Liver (tissue), 3 donors: Measurements from ENCODE around the gene C20orf173.

Source experiments
- FOXA1 ChIP-seq: IDR thresholded peaks from 2 replicates; pipeline ENCODE4 v1.6.1; 2016; ENCODE audit warnings: antibody characterized with exemption
- YY1 ChIP-seq: IDR thresholded peaks from 2 replicates; pipeline ENCODE4 v1.6.1; 2016; ENCODE audit warnings: antibody characterized with exemption, mild to moderate bottlenecking
- TF ChIP-seq, protein P1 (sequence below): fragments of 150-350 bp; IDR thresholded peaks from 2 replicates; pipeline ENCODE4 v1.5.1; 2017; ENCODE audit warnings: improper control_type of control experiment, low read depth, low read length; ENCODE audit not compliant: missing input control
- TF ChIP-seq, protein P2 (sequence below): IDR thresholded peaks from 2 replicates; pipeline ENCODE4 v1.6.1; 2016; ENCODE audit warnings: antibody characterized with exemption
- TF ChIP-seq, protein P3 (sequence below): IDR thresholded peaks from 2 replicates; pipeline ENCODE4 v1.6.1; 2016; ENCODE audit warnings: antibody characterized with exemption
- TF ChIP-seq, protein P4 (sequence below): IDR thresholded peaks from 2 replicates; pipeline ENCODE4 v1.6.1; 2016; ENCODE audit warnings: antibody characterized with exemption
- donor health status: healthy.
- donor health status: healthy.

DNA sequence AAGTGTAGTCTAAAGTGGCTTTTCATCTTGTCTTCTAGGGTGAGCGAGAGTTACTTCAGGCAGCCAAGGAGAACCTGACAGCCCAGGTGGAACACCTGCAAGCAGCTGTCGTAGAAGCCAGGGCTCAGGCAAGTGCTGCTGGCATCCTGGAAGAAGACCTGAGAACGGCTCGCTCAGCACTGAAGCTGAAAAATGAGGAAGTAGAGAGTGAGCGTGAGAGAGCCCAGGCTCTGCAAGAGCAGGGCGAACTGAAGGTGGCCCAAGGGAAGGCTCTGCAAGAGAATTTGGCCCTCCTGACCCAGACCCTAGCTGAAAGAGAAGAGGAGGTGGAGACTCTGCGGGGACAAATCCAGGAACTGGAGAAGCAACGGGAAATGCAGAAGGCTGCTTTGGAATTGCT lies 27.1 kb downstream of the C20orf173 start:
- TF ChIP-seq, protein P1, sequence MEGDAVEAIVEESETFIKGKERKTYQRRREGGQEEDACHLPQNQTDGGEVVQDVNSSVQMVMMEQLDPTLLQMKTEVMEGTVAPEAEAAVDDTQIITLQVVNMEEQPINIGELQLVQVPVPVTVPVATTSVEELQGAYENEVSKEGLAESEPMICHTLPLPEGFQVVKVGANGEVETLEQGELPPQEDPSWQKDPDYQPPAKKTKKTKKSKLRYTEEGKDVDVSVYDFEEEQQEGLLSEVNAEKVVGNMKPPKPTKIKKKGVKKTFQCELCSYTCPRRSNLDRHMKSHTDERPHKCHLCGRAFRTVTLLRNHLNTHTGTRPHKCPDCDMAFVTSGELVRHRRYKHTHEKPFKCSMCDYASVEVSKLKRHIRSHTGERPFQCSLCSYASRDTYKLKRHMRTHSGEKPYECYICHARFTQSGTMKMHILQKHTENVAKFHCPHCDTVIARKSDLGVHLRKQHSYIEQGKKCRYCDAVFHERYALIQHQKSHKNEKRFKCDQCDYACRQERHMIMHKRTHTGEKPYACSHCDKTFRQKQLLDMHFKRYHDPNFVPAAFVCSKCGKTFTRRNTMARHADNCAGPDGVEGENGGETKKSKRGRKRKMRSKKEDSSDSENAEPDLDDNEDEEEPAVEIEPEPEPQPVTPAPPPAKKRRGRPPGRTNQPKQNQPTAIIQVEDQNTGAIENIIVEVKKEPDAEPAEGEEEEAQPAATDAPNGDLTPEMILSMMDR, result no peak
- TF ChIP-seq, protein P2, sequence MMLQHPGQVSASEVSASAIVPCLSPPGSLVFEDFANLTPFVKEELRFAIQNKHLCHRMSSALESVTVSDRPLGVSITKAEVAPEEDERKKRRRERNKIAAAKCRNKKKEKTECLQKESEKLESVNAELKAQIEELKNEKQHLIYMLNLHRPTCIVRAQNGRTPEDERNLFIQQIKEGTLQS, result no peak
- no peak for TF ChIP-seq YY1
- TF ChIP-seq, protein P3, sequence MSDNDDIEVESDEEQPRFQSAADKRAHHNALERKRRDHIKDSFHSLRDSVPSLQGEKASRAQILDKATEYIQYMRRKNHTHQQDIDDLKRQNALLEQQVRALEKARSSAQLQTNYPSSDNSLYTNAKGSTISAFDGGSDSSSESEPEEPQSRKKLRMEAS, result no peak
- no peak for TF ChIP-seq FOXA1
- TF ChIP-seq, protein P4, sequence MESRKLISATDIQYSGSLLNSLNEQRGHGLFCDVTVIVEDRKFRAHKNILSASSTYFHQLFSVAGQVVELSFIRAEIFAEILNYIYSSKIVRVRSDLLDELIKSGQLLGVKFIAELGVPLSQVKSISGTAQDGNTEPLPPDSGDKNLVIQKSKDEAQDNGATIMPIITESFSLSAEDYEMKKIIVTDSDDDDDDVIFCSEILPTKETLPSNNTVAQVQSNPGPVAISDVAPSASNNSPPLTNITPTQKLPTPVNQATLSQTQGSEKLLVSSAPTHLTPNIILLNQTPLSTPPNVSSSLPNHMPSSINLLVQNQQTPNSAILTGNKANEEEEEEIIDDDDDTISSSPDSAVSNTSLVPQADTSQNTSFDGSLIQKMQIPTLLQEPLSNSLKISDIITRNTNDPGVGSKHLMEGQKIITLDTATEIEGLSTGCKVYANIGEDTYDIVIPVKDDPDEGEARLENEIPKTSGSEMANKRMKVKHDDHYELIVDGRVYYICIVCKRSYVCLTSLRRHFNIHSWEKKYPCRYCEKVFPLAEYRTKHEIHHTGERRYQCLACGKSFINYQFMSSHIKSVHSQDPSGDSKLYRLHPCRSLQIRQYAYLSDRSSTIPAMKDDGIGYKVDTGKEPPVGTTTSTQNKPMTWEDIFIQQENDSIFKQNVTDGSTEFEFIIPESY, result no peak
